Stromal cell of bone marrow (primary cell): Measurements from ENCODE around the gene FGGY.

ENCODE experiments used
- DNase-seq: peaks from one replicate; pipeline ENCODE4 v3.0.0-alpha.2; 2012; ENCODE audit warnings: low read depth

Gene FGGY

GRCh38 chr1:59414406-59415133 is 117.7 kb downstream of the FGGY start:
- DNase-seq: no peak

GRCh38 chr1:59415286-59415850 is 118.5 kb downstream of the FGGY start:
- DNase-seq: no peak

- DNase-seq: no peak
Observed at GRCh38 chr1:59415881-59416280, 119.0 kb downstream of the FGGY start.

DNA sequence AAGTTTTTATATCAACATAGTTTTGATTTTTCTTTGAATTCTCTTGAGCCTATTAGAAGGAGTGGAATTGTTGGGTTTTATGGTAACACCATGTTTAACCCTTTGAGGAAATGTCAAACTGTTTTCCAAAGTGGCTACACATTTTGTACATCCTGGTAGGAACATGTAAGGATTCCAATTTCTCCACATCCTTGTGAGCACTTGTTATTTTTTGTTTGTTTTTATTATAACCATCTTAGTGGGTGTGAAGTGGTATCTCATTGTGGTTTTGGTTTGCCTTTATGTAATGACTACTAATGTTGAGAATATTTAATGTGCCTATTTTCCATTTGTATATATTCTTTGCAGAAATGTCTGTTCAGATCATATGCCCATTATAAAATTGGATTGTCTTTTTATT is 120.5 kb downstream of the FGGY start:
- DNase-seq: no peak

- no peak for DNase-seq
Observed at GRCh38 chr1:59418363-59419144, 121.7 kb downstream of the FGGY start.

- DNase-seq: no peak
Observed at GRCh38 chr1:59419361-59420140, 122.7 kb downstream of the FGGY start.

GRCh38 chr1:59421232-59421920 is 124.5 kb downstream of the FGGY start:
- no peak for DNase-seq

DNA sequence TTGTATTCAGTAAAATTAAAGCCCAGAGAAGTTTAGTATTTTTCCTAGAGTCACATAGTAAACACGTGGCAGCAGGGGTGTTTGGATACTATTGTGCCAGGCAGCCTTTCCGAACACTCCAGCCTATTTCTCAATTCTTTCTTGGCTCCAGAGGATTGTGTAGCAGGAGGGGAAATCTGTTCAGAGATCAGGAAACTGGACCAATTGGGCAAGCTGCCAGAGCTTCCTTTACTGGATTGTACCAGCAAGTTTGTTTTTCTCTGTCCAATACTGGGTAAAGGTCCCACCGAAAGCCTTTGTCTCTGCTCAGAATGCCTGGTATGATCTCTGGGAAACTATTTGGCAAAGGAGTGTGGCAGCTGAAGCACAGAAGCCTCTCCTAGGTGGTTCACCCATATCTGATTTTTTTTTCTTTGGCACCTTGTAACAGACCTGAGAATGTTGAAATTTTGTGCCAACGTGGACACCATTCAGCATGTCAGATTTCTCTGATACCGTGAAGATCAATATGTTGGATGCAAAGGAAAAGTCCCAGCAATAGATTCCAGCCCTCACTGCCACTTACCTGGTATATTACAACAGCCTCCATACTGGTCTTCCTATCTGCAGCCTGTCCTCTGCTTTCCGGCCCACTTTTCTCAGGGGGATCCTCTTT is 126.2 kb downstream of the FGGY start:
- DNase-seq: peak; percentile 47

DNA sequence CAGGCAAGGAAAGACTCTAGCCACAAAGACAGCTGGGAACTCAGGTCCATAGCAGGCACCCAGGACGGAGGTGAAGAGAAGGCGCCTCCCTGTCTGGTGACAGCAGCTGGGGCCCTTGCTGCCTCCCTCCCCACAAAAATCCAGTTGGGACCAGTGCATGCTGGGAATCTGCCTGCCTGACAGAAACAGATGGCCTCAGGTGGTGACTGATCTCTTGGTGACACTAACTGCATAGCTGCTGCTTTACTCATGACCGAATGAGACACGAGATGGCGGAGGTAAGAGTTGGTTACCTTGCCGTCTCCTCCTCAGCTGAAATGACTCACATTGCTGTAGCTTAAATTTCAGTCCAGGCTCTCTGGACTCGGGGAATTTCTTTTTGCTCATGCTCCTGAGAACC is 130.3 kb downstream of the FGGY start:
- no peak for DNase-seq

- no peak for DNase-seq
Observed at GRCh38 chr1:59427784-59428183, 130.9 kb downstream of the FGGY start.

GRCh38 chr1:59428828-59429227 is 131.9 kb downstream of the FGGY start:
- no peak for DNase-seq

GRCh38 chr1:59429656-59430055 is 132.8 kb downstream of the FGGY start:
- DNase-seq: no peak

GRCh38 chr1:59431566-59432294 is 134.8 kb downstream of the FGGY start:
- no peak for DNase-seq

GRCh38 chr1:59432531-59433439 is 135.9 kb downstream of the FGGY start:
- DNase-seq: no peak

DNA sequence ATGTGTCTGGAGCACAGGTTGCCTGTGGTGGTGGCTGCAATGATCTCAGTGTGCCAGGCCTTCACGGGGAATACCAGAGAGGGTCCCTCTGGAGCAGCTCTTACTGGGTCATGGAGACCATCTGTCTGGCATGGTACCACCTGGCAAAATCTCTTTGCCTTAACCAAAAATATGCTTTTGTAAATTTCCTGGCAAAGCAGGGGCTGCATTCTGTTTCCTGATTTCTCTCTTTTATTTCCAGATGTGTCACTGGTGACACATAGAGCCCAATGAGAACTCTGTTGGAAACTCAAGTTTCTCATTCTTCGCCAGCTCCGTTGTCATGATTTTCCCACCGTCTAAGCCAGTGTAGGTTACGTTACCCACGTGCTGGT is 136.5 kb downstream of the FGGY start:
- peak; percentile 80 for DNase-seq

DNA sequence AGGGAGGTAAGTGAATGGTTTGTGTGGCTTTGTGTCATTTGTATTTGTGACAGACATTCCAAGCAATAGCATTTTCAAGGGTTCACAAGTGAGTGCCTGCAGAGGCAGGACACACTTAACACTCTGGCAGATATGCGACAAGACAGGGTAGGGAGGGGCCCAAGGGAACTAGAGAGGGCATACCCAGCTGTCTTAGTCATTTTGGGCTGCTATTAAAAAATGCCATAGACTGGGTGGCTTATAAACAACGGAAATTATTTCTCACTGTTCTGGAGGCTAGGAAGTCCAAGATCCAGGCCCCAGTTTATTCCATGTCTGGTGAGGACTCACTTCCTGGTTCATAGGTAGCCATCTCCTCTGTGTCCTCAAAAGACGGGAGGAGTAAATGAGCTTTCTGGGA is 137.4 kb downstream of the FGGY start:
- peak; percentile 38 for DNase-seq

DNA sequence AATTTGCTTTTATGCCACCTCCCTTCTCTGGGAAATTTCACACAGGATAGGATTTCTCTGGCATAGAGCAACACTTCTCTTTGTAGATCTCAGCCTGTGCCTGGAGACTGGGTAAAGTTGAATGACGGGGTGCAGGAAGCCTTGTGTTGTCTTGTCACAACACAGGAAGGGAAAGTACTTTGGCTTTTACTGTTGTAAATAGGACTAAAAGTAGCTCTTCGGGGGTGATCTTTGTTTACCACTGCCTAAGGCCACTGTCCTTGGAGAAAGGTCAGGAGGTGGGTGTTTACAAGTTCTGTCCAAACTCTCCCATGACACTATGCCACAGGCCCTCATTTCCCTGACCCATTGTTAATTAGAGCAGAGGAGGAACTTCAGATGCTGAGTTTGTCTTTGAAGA is 139.7 kb downstream of the FGGY start:
- no peak for DNase-seq

GRCh38 chr1:59438058-59438560 is 141.2 kb downstream of the FGGY start:
- DNase-seq: no peak

- no peak for DNase-seq
Observed at GRCh38 chr1:59442492-59442891, 145.6 kb downstream of the FGGY start.
